HT-29 (cell line): Measurements from ENCODE around the gene SGPP1. TPM values are rescaled to one million over a fixed set of nuclear protein-coding genes. Genes with fewer than 3 reads are reported as not detected.
A peak's percentile ranks its signal among the peaks of the same experiment; 100 is the strongest.
"Not testable (repeated sequence)": the region's sequence is repeated elsewhere in the genome, so short reads cannot be mapped to it uniquely, and the experiment has no call there.

Experiments used
- DNase-seq: peaks from one replicate; pipeline ENCODE4 v3.0.0-alpha.2; 2015; ENCODE audit warnings: low spot score
- total RNA-seq: library from RNA; depleted of rRNA; stranded (reverse); fragments of >200 nt; shearing (Covaris generic); gene quantifications from 2 replicates; pipeline ENCODE4 v1.2.3, GENCODE V29; 2014

SGPP1 gene
- total RNA-seq, 1 experiment from 2014 or later: 11.1 TPM

- DNase-seq: no peak
Observed at GRCh38 chr14:63726499-63726898, 1.4 kb downstream of the SGPP1 start.

- no peak for DNase-seq
Observed at GRCh38 chr14:63725786-63726460, 1.9 kb downstream of the SGPP1 start.

- peak; percentile 1 for DNase-seq
Observed at GRCh38 chr14:63717702-63718101, 10.2 kb downstream of the SGPP1 start.

DNA sequence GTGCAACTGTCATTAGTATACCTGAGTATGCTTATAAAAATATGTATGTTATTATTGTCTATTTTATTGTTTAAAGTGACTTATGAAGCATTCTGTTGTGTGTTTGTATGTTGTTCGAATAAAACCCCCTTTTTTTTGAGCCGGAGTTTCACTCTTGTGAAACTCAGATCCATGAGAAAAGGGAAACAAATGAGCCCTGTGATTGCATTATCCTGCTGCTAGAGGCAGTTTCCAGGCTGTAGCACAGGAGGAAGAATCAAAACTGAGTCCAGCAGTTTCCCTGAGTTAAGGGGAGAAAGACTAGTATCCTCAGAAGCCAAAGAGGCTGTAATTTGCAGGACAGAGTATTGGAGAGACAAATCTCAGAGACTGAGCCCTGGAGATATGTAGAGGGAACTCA lies 12.5 kb downstream of the SGPP1 start:
- no peak for DNase-seq

DNA sequence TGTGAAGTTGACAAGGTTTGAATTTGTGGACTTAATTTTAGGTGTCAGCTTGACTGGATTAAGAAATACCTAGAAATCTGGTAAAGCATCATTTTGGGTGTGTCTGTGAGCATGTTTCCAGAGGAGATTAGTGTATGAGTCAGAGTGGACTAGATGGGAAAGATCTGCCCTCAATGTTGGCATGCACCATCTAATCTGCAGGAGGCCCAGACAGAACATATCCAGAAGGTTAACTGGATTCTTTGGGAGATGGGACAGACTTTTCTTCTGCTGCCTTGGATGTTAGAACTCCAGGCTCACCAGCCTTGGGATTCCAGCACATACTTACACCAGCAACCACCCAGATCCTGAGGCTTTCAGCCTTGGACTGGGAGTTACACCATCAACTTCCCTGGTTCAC lies 14.1 kb downstream of the SGPP1 start:
- DNase-seq: no peak

GRCh38 chr14:63713058-63713457 lies 14.8 kb downstream of the SGPP1 start:
- no peak for DNase-seq

DNA sequence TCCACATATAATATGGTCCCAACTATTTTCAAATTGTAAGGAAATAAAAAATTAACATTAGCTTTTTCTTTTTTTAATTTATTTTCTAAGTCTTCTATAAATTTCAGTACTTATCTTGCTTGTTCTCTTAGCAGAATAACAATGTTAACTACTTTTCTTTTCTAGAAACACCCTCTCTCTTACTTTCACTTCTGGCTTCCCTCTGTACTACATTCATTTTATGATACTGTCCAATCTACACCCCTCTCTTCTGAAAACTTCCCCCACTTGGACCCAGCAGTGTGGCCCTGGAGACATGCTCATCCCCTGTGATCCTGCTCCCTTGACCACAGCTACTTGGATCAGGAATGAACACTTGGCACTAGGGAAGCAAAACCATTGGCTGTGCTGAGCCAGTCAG lies 15.7 kb downstream of the SGPP1 start:
- DNase-seq: no peak

DNA sequence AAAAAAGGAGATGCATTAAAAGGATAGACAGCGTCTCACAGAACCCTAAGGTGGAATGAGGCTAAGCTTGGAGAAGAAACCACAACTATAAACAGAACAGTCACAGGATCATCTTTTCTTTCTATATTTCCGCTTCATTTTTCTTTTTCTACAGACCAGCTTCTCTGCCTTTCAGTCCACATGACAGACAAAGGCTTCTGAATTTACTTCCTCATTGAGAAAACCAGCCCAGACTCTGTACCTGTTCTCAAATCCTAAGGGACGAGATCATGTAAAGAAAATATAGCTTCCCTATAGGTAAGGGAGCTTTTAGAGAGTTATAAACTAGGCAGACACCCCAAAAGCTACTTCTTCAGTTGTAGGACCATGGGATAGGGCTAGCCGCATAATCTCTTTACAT lies 17.4 kb downstream of the SGPP1 start:
- DNase-seq: no peak

DNA sequence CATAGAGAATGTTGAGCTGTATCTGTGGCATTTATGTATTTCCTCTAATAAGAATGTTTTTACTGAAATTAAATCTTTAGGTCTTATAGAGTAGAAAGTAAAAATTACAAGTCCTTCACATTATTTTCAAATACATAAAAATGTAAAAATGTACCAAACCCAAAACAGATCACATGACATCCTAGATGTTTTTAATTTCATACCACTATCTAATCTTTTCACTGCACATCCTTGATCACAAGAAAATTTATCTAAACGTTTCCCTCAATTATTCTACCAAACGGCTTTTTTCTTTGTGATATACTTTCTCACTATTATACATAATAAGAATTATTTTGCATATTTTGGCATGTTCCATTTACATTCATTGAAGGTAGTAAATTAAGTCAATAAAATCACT lies 18.3 kb downstream of the SGPP1 start:
- no peak for DNase-seq

DNA sequence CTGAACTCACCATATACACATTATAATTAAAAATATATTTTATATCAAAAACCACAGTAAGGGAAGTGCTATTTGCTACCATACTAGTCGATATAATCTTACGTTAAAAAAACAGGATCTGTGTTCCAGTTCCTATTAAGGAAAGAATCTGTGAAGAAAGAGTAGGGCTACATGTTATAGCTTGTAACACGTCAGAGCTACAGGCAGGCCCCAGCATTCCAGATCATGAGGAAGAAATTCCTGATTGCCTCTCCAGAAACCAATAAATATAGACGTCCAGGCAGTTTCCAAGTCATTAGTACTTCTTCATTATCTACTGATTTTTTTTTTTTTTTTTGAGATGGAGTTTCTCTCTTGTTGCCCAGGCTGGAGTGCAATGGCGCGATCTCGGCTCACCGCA lies 20.6 kb downstream of the SGPP1 start:
- no peak for DNase-seq

GRCh38 chr14:63705561-63706070 lies 22.2 kb downstream of the SGPP1 start:
- DNase-seq: no peak

GRCh38 chr14:63702530-63702929 lies 25.3 kb downstream of the SGPP1 start:
- DNase-seq: not testable (repeated sequence)

DNA sequence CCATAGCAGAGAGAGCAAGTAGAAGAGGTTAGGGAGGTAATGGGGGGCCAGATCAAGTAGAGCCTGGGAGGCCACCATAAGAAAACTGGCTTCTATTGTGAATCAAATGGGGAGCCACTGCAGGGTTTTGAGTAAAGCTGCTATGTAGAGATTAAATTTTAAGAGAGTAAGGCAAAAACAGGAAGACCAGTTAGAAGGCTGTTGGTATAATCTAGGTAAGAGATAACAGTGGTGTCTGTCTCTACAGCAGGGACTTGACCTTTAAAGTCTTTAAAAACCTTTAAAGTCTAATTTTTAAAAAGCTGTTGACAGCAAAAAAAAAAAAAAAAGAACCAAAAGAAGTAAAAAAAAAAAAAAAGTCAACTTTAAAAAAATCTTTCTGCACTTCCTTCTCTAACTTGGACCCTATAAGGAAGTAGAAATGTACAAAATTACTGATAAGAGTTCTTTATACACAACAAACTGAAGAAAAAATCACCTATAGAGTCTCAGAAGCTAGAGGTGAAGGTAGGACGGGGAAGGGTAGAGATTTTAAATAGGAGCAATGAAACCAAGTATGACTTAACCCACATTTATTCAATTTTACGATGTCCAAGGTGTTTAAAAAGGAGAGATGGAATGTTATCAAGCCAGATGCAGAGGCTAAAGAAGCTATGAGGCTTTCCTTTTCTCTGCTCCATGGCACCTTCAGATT lies 26.1 kb downstream of the SGPP1 start:
- no peak for DNase-seq

GRCh38 chr14:63692310-63693020 lies 35.4 kb downstream of the SGPP1 start:
- no peak for DNase-seq

- no peak for DNase-seq
Observed at GRCh38 chr14:63689132-63689531, 38.7 kb downstream of the SGPP1 start.

DNA sequence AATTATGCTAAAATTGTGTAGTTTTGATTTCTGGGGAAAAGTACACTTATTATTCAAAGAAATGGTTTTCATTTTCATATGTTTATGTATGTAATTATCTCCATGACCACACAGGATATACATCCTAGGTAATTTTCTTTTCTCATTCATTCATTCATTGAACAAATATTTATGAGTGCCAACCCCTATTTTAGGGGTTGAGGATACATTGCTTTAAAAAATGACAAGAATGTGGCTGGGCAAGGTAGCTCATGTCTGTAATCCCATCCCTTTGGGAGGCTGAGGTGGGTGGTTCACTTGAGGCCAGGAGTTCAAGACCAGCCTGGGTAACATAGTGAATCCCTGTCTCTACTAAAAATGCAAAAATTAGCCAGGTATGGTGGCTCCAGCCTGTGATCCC lies 40.9 kb downstream of the SGPP1 start:
- no peak for DNase-seq

DNA sequence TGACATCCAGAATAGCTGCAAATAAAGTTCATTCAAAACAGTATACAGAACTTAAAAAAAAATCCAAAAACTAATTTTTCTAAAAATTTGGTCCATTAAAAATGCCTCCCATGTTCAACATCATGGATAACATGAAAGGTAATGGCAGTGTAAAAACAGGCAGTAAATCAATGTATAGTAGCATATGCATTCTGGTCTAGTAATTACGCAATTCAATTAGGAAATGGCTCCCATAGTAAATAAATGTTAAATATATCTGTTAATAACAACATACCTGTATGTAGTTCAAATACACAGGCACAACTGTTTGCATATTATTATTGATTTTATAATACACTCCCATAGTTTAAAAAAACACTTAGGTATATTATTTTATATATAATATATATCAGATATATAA lies 42.5 kb downstream of the SGPP1 start:
- no peak for DNase-seq

DNA sequence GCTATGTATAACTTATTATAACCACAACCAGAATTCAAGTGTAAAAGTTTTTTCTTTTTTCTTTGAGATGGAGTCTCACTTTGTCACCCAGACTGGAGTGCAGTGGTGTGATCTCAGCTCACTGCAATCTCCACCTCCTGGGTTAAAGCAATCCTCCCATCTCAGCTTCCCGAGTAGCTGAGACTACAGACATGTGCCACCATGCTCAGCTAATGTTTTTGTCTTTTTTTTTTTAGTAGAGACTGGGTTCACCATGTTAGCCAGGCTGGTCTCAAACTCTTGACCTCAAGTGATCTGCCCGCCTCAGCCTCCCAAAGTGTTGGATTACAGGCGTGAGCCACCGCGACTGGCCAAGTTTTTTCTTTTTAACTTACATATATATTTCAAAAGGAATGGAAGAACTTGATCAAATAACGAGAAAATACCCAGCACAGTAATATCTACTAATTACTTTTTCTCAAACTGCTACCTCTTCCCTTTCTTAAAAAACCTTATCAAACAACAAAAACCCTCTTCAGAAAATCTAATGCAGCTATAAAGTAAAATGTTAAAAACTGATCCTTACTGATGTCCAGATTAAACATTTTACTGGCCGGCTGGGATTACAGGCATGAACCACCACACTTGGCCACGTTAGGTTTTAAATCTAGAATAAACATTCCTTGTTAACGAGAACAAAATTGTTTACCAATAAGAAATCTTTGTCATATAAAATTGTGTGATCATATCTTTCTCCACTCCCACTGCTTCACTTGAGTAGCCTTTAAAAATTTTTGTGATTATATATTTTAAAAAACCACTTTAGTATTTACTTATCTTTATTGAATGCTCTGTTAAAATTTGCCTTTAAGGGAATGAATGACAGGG lies 44.9 kb downstream of the SGPP1 start:
- DNase-seq: no peak

DNA sequence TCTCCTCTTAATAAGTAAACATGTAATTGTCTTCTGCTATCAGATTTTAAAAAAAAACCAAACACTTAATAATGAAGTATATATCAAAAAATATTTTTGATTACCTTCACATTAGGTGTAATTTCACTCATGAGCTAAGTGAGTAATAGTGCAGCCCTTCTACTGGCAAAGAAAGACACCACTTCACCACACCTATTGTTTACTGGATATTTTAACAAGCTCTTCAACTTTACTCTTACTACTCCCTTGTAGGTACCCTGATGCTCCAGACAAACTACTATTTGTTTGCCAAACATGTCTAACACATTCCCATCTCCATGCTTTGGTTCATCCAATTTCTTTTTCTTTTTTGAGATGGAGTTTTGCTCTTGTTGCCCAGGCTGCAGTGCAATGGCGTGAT lies 49.3 kb downstream of the SGPP1 start:
- DNase-seq: no peak

GRCh38 chr14:63677891-63678379 lies 49.9 kb downstream of the SGPP1 start:
- DNase-seq: peak; percentile 73

DNA sequence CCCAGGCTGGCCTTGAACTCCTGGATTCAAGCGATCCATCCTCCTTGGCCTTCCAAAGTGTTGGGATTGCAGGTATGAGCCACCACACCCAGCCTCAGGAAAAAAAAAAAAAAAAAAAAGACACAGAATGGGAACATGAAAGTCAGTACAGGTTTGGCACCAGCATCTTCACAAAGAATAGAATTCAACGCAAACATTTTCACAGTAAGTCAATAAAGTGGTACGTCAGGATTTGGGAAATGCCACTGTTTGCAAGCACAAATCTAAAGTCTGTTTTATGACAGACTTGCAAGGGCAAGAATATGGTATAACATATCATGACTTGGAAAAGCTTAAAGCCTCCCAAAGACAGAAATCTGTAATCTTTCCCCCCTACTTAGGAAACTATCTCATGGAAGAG lies 51.2 kb downstream of the SGPP1 start:
- DNase-seq: no peak
